GM19438 (cell line): ENCODE results near the gene LYRM9.
"Not testable (repeated sequence)": the region's sequence is repeated elsewhere in the genome, so short reads cannot be mapped to it uniquely, and the experiment has no call there.

Experiments used
- ATAC-seq: cut with Tn5 transposase; IDR thresholded peaks from one replicate; pipeline ENCODE4 v1.9.1; 2021; ENCODE audit warnings: low read depth; ENCODE audit not compliant: unreplicated experiment

Gene LYRM9

DNA sequence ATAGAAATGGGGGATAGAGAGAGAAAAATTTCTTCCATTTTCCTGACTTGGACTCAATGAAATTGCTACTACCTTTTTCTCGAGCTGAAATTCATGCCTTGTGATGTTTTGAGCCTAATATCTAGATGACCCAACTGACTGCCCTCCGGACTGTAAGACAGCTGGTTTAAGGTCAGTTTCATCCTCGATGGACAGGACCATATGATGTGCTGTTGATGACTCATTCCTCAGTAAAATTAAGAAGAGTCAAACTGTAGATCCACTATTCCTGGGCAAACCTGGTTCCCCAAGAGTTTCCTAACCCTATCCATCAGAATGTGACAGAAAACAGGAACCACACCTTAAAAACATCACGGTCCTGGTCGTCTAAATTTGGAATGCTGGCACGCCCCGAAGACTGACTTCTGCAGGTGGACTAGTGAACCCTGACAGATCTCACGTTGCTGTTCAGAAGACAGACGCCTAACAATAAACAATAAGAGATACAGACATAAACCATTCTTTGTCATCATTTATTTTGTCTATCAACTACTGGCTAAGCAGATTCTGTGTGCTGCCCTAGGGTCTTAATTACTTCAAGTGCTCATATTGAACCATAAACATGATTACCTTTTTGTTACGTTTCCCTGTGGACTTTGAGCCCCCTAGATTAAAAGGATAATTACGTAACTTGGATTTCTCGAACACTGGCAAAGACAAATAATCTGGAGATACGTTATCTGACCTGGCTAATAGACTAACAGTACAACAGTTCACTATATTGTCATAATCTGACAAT is 47.7 kb downstream of the LYRM9 start:
- ATAC-seq, result no peak

DNA sequence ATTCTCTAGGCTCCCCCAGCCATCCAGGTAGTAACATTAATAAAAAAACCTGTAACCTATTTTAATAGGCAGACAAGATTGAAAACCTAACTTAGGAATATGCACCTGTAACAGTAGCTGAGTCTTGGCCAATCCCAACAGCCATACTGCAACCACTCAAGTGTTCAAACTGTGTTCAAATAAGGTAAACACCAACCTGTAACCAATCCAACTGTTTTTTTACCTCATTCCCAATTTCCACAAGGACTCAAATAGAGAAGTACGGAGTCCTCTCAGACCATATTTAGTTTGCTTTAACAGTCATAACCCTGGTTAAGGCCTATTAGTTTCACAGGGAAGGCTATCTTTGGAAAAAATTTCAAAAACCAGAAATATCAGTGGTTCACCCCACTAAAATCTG is 52.5 kb downstream of the LYRM9 start:
- no peak for ATAC-seq

GRCh38 chr17:27840406-27840678 is 52.8 kb downstream of the LYRM9 start:
- not testable (repeated sequence) for ATAC-seq

DNA sequence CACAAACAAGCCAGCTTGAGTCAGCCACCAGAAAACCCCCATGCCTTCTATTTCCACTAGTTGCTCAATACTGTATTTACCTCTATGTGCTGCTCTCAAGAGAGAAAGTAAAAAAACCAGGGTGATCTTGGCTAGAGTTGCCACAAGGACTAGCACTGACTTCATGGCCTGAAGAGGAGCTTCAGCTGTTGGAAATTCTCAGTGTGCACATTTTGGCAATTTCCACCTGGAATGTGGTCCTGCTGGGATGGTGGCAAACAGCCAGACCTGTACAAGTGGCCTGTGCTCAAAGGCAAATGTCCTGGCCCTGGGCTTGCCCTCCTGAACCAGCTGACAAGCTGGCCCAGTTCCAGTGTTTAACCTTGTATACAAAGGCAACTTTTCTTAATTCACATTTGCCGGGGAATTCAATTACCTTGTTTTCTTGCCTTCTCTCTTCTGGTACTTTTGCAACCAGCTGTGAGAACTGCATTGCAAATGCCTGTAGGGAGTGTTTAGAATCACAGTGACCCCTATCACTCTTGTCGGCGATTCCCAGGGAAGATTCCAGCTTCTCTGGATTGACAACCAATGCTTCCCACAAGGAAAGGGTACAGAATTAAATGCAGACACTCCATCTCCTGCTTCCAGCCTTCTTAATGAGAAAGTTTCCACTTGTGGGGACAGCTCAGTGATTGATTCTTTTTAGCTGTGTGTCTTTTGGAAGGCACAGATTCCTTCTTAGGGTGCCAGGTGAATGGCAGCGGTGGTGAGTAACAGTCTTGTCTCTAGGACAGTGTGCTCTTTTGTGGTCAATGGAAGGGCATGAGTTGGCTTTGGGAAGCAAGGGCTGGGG is 53.4 kb downstream of the LYRM9 start:
- ATAC-seq, result not testable (repeated sequence)

GRCh38 chr17:27838607-27839006 is 54.6 kb downstream of the LYRM9 start:
- ATAC-seq, result not testable (repeated sequence)

DNA sequence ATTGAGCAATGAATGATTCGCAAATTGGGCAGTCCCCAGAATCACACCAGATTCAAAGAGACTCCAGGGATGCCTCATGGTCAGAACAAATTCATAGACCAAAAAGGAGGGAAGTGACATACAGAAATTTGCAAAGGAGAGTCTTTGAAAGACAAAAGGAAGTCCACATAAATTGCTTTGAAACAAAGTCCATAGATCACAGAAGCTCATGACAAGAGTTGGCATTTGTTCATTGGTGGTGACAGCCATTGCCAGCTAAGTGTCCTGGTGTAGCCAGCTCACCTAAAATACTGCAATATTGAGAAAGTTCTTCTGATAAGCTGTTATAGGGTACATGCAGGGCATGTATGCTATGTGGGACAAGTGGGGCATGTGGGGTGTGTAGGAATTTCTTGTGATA is 55.4 kb downstream of the LYRM9 start:
- not testable (repeated sequence) for ATAC-seq

- ATAC-seq, result no peak
Observed at GRCh38 chr17:27836651-27837050, 56.5 kb downstream of the LYRM9 start.

GRCh38 chr17:27834571-27834970 is 58.6 kb downstream of the LYRM9 start:
- ATAC-seq, result no peak

- no peak for ATAC-seq
Observed at GRCh38 chr17:27832831-27833230, 60.3 kb downstream of the LYRM9 start.

- ATAC-seq, result not testable (repeated sequence)
Observed at GRCh38 chr17:27829888-27830287, 63.3 kb downstream of the LYRM9 start.

GRCh38 chr17:27829143-27829711 is 63.9 kb downstream of the LYRM9 start:
- ATAC-seq, result not testable (repeated sequence)
